OCI-LY7 (cell line): ENCODE measurements around the gene PCDH10.

ENCODE experiments used
- EZH2phosphoT487 ChIP-seq: fragments of 200-600 bp; sonication (generic); IDR thresholded peaks from 2 replicates; pipeline ENCODE4 v1.6.1; 2018; ENCODE audit warnings: low read depth, borderline replicate concordance, mild to moderate bottlenecking, mixed run types, antibody characterized with exemption, low read length, moderate library complexity, mixed read lengths
- TF ChIP-seq, protein P1 (sequence below): fragments of 200-600 bp; sonication (generic); conservative IDR thresholded peaks from 2 replicates; pipeline ENCODE4 v1.5.1; 2014; ENCODE audit warnings: mild to moderate bottlenecking, antibody characterized with exemption, low read length, moderate library complexity, mixed read lengths

DNA sequence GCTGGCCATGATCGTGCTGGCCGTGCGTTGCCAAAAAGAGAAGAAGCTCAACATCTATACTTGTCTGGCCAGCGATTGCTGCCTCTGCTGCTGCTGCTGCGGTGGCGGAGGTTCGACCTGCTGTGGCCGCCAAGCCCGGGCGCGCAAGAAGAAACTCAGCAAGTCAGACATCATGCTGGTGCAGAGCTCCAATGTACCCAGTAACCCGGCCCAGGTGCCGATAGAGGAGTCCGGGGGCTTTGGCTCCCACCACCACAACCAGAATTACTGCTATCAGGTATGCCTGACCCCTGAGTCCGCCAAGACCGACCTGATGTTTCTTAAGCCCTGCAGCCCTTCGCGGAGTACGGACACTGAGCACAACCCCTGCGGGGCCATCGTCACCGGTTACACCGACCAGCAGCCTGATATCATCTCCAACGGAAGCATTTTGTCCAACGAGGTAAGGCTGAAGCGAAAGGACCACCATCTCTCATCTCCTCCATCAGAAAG is 3.3 kb downstream of the PCDH10 start:
- no peak for TF ChIP-seq EZH2phosphoT487
- TF ChIP-seq, protein P1, sequence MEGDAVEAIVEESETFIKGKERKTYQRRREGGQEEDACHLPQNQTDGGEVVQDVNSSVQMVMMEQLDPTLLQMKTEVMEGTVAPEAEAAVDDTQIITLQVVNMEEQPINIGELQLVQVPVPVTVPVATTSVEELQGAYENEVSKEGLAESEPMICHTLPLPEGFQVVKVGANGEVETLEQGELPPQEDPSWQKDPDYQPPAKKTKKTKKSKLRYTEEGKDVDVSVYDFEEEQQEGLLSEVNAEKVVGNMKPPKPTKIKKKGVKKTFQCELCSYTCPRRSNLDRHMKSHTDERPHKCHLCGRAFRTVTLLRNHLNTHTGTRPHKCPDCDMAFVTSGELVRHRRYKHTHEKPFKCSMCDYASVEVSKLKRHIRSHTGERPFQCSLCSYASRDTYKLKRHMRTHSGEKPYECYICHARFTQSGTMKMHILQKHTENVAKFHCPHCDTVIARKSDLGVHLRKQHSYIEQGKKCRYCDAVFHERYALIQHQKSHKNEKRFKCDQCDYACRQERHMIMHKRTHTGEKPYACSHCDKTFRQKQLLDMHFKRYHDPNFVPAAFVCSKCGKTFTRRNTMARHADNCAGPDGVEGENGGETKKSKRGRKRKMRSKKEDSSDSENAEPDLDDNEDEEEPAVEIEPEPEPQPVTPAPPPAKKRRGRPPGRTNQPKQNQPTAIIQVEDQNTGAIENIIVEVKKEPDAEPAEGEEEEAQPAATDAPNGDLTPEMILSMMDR, result no peak
